Retinal pigment epithelial cell (primary cell): ENCODE results near the gene TMEM44.

Experiments
- DNase-seq: peaks from one replicate; pipeline ENCODE4 v3.0.0-alpha.2; 2010; ENCODE audit warnings: low read depth
- H3K4me3 ChIP-seq: 2 replicates; pipeline ENCODE4 v1.5.1; 2011; ENCODE audit warnings: mild to moderate bottlenecking, low read length, control low read depth, moderate library complexity
- CTCF ChIP-seq: conservative IDR thresholded peaks from 2 replicates; pipeline ENCODE4 v1.5.1; 2011; ENCODE audit warnings: low read depth, low read length, control low read depth, inconsistent platforms

Gene TMEM44

GRCh38 chr3:194588236-194588635, 45.0 kb downstream of the TMEM44 start:
- TF ChIP-seq CTCF = no peak
- DNase-seq = no peak
- H3K4me3 ChIP-seq = no peak overlapping the region

GRCh38 chr3:194587438-194587931, 45.7 kb downstream of the TMEM44 start:
- H3K4me3 ChIP-seq = no peak overlapping the region
- no peak for DNase-seq
- TF ChIP-seq CTCF = no peak

- TF ChIP-seq CTCF = no peak
- no peak overlapping the region for H3K4me3 ChIP-seq
- no peak for DNase-seq
Observed at GRCh38 chr3:194586836-194587235, 46.4 kb downstream of the TMEM44 start.

- DNase-seq = no peak
- TF ChIP-seq CTCF = no peak
- no peak overlapping the region for H3K4me3 ChIP-seq
Observed at GRCh38 chr3:194585880-194586281, 47.3 kb downstream of the TMEM44 start.

- TF ChIP-seq CTCF = no peak
- no peak overlapping the region for H3K4me3 ChIP-seq
- DNase-seq = no peak
Observed at GRCh38 chr3:194584866-194585265, 48.4 kb downstream of the TMEM44 start.

- H3K4me3 ChIP-seq = peak overlapping the region; percentile 85
- TF ChIP-seq CTCF = no peak
- DNase-seq = no peak
Observed at GRCh38 chr3:194584320-194584776, 48.9 kb downstream of the TMEM44 start.

GRCh38 chr3:194582196-194582905, 50.9 kb downstream of the TMEM44 start:
- TF ChIP-seq CTCF = no peak
- H3K4me3 ChIP-seq = no peak overlapping the region
- no peak for DNase-seq
